ENCODE data around the gene SORL1.

SORL1 gene

DNA sequence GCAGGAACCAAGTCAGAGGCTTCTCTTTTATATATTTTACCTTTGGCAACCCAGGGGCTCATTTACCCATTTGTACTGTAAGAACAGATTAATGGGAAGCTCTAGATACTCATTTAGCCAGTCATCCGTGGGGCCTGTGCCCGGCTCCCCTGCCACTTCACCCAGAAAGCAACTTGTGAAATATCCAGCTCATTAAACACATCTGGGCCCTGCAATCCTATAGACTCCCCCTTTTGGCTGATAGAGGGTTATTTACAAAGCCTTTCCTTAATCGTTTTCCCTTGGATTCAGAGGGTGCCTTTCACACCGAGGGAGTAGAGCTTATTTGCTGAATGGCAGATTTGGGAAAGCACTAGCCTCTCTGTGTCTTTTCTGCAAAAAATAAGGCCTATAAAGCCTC is 119.4 kb downstream of the SORL1 start:
- H3K4me3 ChIP-seq (replicated peaks in 1 of 2; ENCODE audit: low read depth in 2 of 2, low read length in 2 of 2) = no peak overlapping the region
- DNase-seq (ENCODE audit: low read depth in 2 of 2) = no peak
- no peak for TF ChIP-seq CTCF (IDR thresholded peaks at IDR 0.05; ENCODE audit: low read depth, low read length)

- no peak for TF ChIP-seq CTCF (IDR thresholded peaks at IDR 0.05; ENCODE audit: low read depth, low read length)
- DNase-seq (ENCODE audit: low read depth in 2 of 2) = no peak
- H3K4me3 ChIP-seq (replicated peaks in 1 of 2; ENCODE audit: low read depth in 2 of 2, low read length in 2 of 2) = no peak overlapping the region
Measured at GRCh38 chr11:121572571-121573059, 120.5 kb downstream of the SORL1 start.

GRCh38 chr11:121574801-121575200 is 122.7 kb downstream of the SORL1 start:
- no peak for DNase-seq (ENCODE audit: low read depth in 2 of 2)
- no peak overlapping the region for H3K4me3 ChIP-seq (replicated peaks in 1 of 2; ENCODE audit: low read depth in 2 of 2, low read length in 2 of 2)
- TF ChIP-seq CTCF (IDR thresholded peaks at IDR 0.05; ENCODE audit: low read depth, low read length) = no peak

- TF ChIP-seq CTCF (IDR thresholded peaks at IDR 0.05; ENCODE audit: low read depth, low read length) = no peak
- peak; percentile 30 to 47 for DNase-seq (ENCODE audit: low read depth in 2 of 2)
- no peak overlapping the region for H3K4me3 ChIP-seq (replicated peaks in 1 of 2; ENCODE audit: low read depth in 2 of 2, low read length in 2 of 2)
Measured at GRCh38 chr11:121575250-121575962, 123.3 kb downstream of the SORL1 start.

DNA sequence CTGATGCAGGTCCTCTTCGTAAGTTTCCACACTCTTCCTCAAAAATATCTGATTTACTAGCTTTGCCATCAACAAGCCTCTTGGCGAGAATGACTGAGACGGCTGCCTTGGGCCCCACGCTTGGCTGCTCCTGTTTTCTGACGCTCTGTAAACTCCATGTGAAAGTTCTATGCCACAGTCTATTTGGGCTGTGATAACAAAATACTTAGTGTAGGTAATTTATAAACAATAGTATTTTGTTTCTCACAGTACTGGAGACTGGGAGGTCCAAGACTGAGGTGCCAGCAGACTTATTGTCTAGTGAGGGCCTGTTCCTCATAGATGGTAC is 123.8 kb downstream of the SORL1 start:
- no peak for TF ChIP-seq CTCF (IDR thresholded peaks at IDR 0.05; ENCODE audit: low read depth, low read length)
- H3K4me3 ChIP-seq (replicated peaks in 1 of 2; ENCODE audit: low read depth in 2 of 2, low read length in 2 of 2) = no peak overlapping the region
- no peak for DNase-seq (ENCODE audit: low read depth in 2 of 2)

- no peak for DNase-seq (ENCODE audit: low read depth in 2 of 2)
- no peak for TF ChIP-seq CTCF (IDR thresholded peaks at IDR 0.05; ENCODE audit: low read depth, low read length)
- no peak overlapping the region for H3K4me3 ChIP-seq (replicated peaks in 1 of 2; ENCODE audit: low read depth in 2 of 2, low read length in 2 of 2)
Measured at GRCh38 chr11:121576531-121576930, 124.4 kb downstream of the SORL1 start.

Measured in cardiac fibroblast (primary cell).